IMR-90 (cell line): ENCODE results near the gene SLCO3A1. TPM values are rescaled to one million over a fixed set of nuclear protein-coding genes. Genes with fewer than 3 reads are reported as not detected.

Experiments used
- ATAC-seq: fragments of 200-7000 bp; cut with Tn5 transposase; 2 replicates; pipeline ENCODE4 v1.9.1; 2020; ENCODE audit warnings: low read depth, mild to moderate bottlenecking, moderate library complexity
- BruUV-seq: library from RNA; stranded (reverse); fragments of 400-500 nt; replicated peaks from 2 replicates; lab custom pipeline; 2021; lab: Mats Ljungman, UMichigan
- CTCF ChIA-PET: fragments of 300-600 bp; formaldehyde crosslinking; extraction: SDS; loops from one replicate; lab custom pipeline; 2021; ENCODE audit warnings: antibody characterized with exemption; lab: Yijun Ruan, JAX
- POLR2A ChIA-PET: fragments of 300-600 bp; sonication (Branson Sonifier 250); formaldehyde crosslinking; loops from one replicate; lab custom pipeline; 2022; ENCODE audit warnings: antibody characterized with exemption; ENCODE audit not compliant: unreplicated experiment; lab: Charles Lee
- DNase-seq: peaks from one replicate; pipeline ENCODE4 v3.0.0; 2013
- H2AFZ ChIP-seq: replicated peaks from 2 replicates; pipeline ENCODE3; 2013; ENCODE audit warnings: low read length, mild to moderate bottlenecking; ENCODE audit not compliant: poor library complexity
- H2AK5ac ChIP-seq: 2 replicates; pipeline ENCODE4 v1.6.1; 2013; ENCODE audit warnings: low read depth, low read length, inconsistent platforms
- H2AK9ac ChIP-seq: replicated peaks from 2 replicates; pipeline ENCODE3; 2013; ENCODE audit warnings: mild to moderate bottlenecking, low read depth, low read length, moderate library complexity; ENCODE audit not compliant: poor library complexity
- H2BK120ac ChIP-seq: 2 replicates; pipeline ENCODE4 v1.6.1; 2013; ENCODE audit warnings: low read depth, low read length, inconsistent platforms
- H2BK15ac ChIP-seq: 3 replicates; pipeline ENCODE4 v1.6.1; 2013; ENCODE audit warnings: low read depth, low read length, inconsistent platforms
- H2BK20ac ChIP-seq: 2 replicates; pipeline ENCODE4 v1.6.1; 2013; ENCODE audit warnings: low read depth, mild to moderate bottlenecking, inconsistent platforms, low read length, moderate library complexity
- H2BK5ac ChIP-seq: 2 replicates; pipeline ENCODE4 v1.6.1; 2013; ENCODE audit warnings: mild to moderate bottlenecking, low read depth, low read length, inconsistent platforms; ENCODE audit not compliant: poor library complexity, severe bottlenecking
- H3K14ac ChIP-seq: replicated peaks from 2 replicates; pipeline ENCODE4 v1.6.1; 2013; ENCODE audit warnings: low read depth, low read length, inconsistent platforms
- H3K18ac ChIP-seq: 2 replicates; pipeline ENCODE4 v1.6.1; 2013; ENCODE audit warnings: low read depth, low read length, control low read depth
- H3K23ac ChIP-seq: 2 replicates; pipeline ENCODE4 v1.6.1; 2013; ENCODE audit warnings: low read depth, low read length, inconsistent platforms
- H3K27ac ChIP-seq: 2 replicates; pipeline ENCODE4 v1.5.1; 2013; ENCODE audit warnings: mild to moderate bottlenecking, control low read depth, low read length; ENCODE audit not compliant: insufficient read depth
- H3K27me3 ChIP-seq: 2 replicates; pipeline ENCODE4 v1.6.1; 2013; ENCODE audit warnings: low read length; ENCODE audit not compliant: control insufficient read depth, insufficient read depth
- H3K36me3 ChIP-seq: 2 replicates; pipeline ENCODE4 v1.6.1; 2013; ENCODE audit warnings: low read length, mixed read lengths; ENCODE audit not compliant: control insufficient read depth, insufficient read depth
- H3K4ac ChIP-seq: 2 replicates; pipeline ENCODE4 v1.6.1; 2013; ENCODE audit warnings: low read depth, low read length, inconsistent platforms
- H3K4me1 ChIP-seq: 2 replicates; pipeline ENCODE4 v1.6.1; 2013; ENCODE audit warnings: low read length, mixed read lengths; ENCODE audit not compliant: control insufficient read depth, insufficient read depth
- H3K4me2 ChIP-seq: 2 replicates; pipeline ENCODE4 v1.6.1; 2013; ENCODE audit warnings: low read depth, mild to moderate bottlenecking, control low read depth, low read length, moderate library complexity
- H3K4me3 ChIP-seq: 2 replicates; pipeline ENCODE4 v1.5.1; 2013; ENCODE audit warnings: low read depth, mild to moderate bottlenecking, control low read depth, low read length, moderate library complexity; ENCODE audit not compliant: insufficient read depth
- H3K56ac ChIP-seq: 2 replicates; pipeline ENCODE4 v1.6.1; 2013; ENCODE audit warnings: low read length, inconsistent platforms; ENCODE audit not compliant: insufficient read depth; ENCODE audit errors: extremely low read depth
- H3K79me1 ChIP-seq, 2 experiments: 2 replicates each; pipeline ENCODE4 v1.6.1; 2013; ENCODE audit warnings: low read length in 2 of 2, inconsistent platforms in 1 of 2, low read depth in 1 of 2
- H3K9ac ChIP-seq: 2 replicates; pipeline ENCODE4 v1.6.1; 2013; ENCODE audit warnings: low read depth, low read length, control low read depth
- H3K9me1 ChIP-seq: 2 replicates; pipeline ENCODE4 v1.6.1; 2013; ENCODE audit warnings: low read length, inconsistent platforms; ENCODE audit not compliant: insufficient read depth
- H3K9me3 ChIP-seq: 2 replicates; pipeline ENCODE4 v1.6.1; 2013; ENCODE audit warnings: low read length; ENCODE audit not compliant: control insufficient read depth, insufficient read depth
- H4K20me1 ChIP-seq: 2 replicates; pipeline ENCODE4 v1.6.1; 2013; ENCODE audit warnings: low read length, inconsistent platforms; ENCODE audit not compliant: insufficient read depth
- H4K5ac ChIP-seq: 2 replicates; pipeline ENCODE4 v1.6.1; 2013; ENCODE audit warnings: mild to moderate bottlenecking, low read depth, low read length, control low read depth
- H4K8ac ChIP-seq, 2 experiments: 2 replicates each; pipeline ENCODE4 v1.6.1; 2013; ENCODE audit warnings: low read depth in 2 of 2, low read length in 2 of 2, control low read depth in 1 of 2, inconsistent platforms in 1 of 2
- H4K91ac ChIP-seq: 2 replicates; pipeline ENCODE4 v1.6.1; 2013; ENCODE audit warnings: low read depth, low read length, inconsistent platforms; ENCODE audit not compliant: insufficient read depth
- BHLHE40 ChIP-seq: fragments of 150-350 bp; IDR thresholded peaks from 2 replicates; pipeline ENCODE4 v1.6.1; 2016; ENCODE audit warnings: mild to moderate bottlenecking, low read depth, low read length
- CEBPB ChIP-seq: IDR thresholded peaks from 2 replicates; pipeline ENCODE4 v1.6.1; 2012; ENCODE audit warnings: low read depth, low read length, improper control_type of control experiment
- CHD1 ChIP-seq: IDR thresholded peaks from 2 replicates; pipeline ENCODE4 v1.6.1; 2012; ENCODE audit warnings: low read depth, low read length, improper control_type of control experiment
- FOS ChIP-seq: fragments of 150-350 bp; IDR thresholded peaks from 2 replicates; pipeline ENCODE4 v1.6.1; 2016; ENCODE audit warnings: low read depth, low read length
- MAFK ChIP-seq: IDR thresholded peaks from 2 replicates; pipeline ENCODE4 v1.6.1; 2012; ENCODE audit warnings: low read depth, low read length, improper control_type of control experiment
- MAZ ChIP-seq: IDR thresholded peaks from 2 replicates; pipeline ENCODE4 v1.6.1; 2012; ENCODE audit warnings: low read depth, mild to moderate bottlenecking, low read length, improper control_type of control experiment, moderate library complexity, borderline replicate concordance
- MXI1 ChIP-seq: IDR thresholded peaks from 2 replicates; pipeline ENCODE4 v1.6.1; 2012; ENCODE audit warnings: low read depth, mild to moderate bottlenecking, low read length, moderate library complexity, borderline replicate concordance
- NFE2L2 ChIP-seq: fragments of 150-350 bp; IDR thresholded peaks from 2 replicates; pipeline ENCODE4 v1.6.1; 2016; ENCODE audit warnings: low read depth, mild to moderate bottlenecking, low read length
- POLR2A ChIP-seq: IDR thresholded peaks from 2 replicates; pipeline ENCODE4 v1.6.1; 2012; ENCODE audit warnings: mild to moderate bottlenecking, low read depth, low read length
- RAD21 ChIP-seq: IDR thresholded peaks from 2 replicates; pipeline ENCODE4 v1.6.1; 2012; ENCODE audit warnings: low read length, improper control_type of control experiment
- RCOR1 ChIP-seq: IDR thresholded peaks from 2 replicates; pipeline ENCODE4 v1.6.1; 2012; ENCODE audit warnings: mild to moderate bottlenecking, low read length, improper control_type of control experiment; ENCODE audit not compliant: insufficient replicate concordance
- RFX5 ChIP-seq: IDR thresholded peaks from 2 replicates; pipeline ENCODE4 v1.8.0; 2012; ENCODE audit warnings: low read depth, mild to moderate bottlenecking, low read length, moderate library complexity
- SMC3 ChIP-seq: fragments of 150-350 bp; IDR thresholded peaks from 2 replicates; pipeline ENCODE4 v1.6.1; 2016; ENCODE audit warnings: low read depth, mild to moderate bottlenecking, antibody characterized with exemption, low read length, moderate library complexity
- USF2 ChIP-seq: fragments of 150-350 bp; IDR thresholded peaks from 2 replicates; pipeline ENCODE4 v1.6.1; 2017; ENCODE audit warnings: mild to moderate bottlenecking, antibody characterized with exemption, low read length, low read depth
- WGBS, 2 experiments: methylation state at CpG; one replicate each; pipeline versions ENCODE4 v1.1.5 to v1.1.7; 2013; ENCODE audit warnings: missing lambda C conversion rate in 2 of 2; ENCODE audit not compliant: insufficient read length in 1 of 2; ENCODE audit errors: extremely low coverage in 2 of 2; 5-methylcytosine and 5-hydroxymethylcytosine counted together
- dilution Hi-C: fragments of 300-500 bp; cut with HindIII; formaldehyde crosslinking; loops from one replicate; pipeline ENCODE4 v1.14.3; 2018; ENCODE audit warnings: low sequenced_read_pairs; ENCODE audit not compliant: unreplicated experiment
- in situ Hi-C: fragments of 300-500 bp; cut with MboI; formaldehyde crosslinking; loops from 3 replicates; pipeline ENCODE4 v1.14.3; 2019; ENCODE audit warnings: low sequenced_read_pairs, inconsistent platforms, mixed read lengths
- intact Hi-C: fragments of 100-400 bp; cut with micrococcal nuclease; formaldehyde crosslinking; loops from 2 replicates; pipeline ENCODE4 v1.10.0; 2022
- polyA plus RNA-seq, 3 experiments: library from polyadenylated mRNA; depleted of rRNA; stranded (reverse); fragments of >200 nt; gene quantifications; 2 replicates each; pipeline ENCODE4 v1.2.3, GENCODE V29; 2012; ENCODE audit warnings: low replicate concordance in 1 of 3
- total RNA-seq: library from RNA; depleted of rRNA; stranded (reverse); fragments of >200 nt; gene quantifications from 2 replicates; pipeline ENCODE4 v1.2.3, GENCODE V29; 2012
- TF ChIP-seq, protein P1 (sequence below): fragments of 150-350 bp; IDR thresholded peaks from 2 replicates; pipeline ENCODE4 v1.6.1; 2016; ENCODE audit warnings: low read depth, mild to moderate bottlenecking, low read length, moderate library complexity, borderline replicate concordance
- TF ChIP-seq, protein P2 (sequence below): conservative IDR thresholded peaks from 2 replicates; pipeline ENCODE4 v1.5.1; 2012; ENCODE audit warnings: mild to moderate bottlenecking, low read depth, low read length, improper control_type of control experiment

The SLCO3A1 gene
- total and polyA plus RNA-seq, 2 of the 4 experiments (the other 2 are of a cell fraction), result 4.7 to 8.1 TPM

- Histone ChIP-seq H4K8ac (no peak overlapping the region), H2BK5ac (no peak overlapping the region), H3K27me3 (no peaks in the 10 kb centered on the region), H2AFZ (no peak overlapping the region), H3K4me2 (no peak overlapping the region), H3K79me1 (no peaks in the 10 kb centered on the region), H3K23ac (no peak overlapping the region), H4K91ac (no peak overlapping the region), H4K20me1 (no peaks in the 10 kb centered on the region), H3K4me1 (no peaks in the 10 kb centered on the region), H3K56ac (no peak overlapping the region), H3K4me3 (no peak overlapping the region), H3K14ac (no peak overlapping the region), H4K5ac (no peak overlapping the region), H2AK9ac (no peak overlapping the region), H3K27ac (no peak overlapping the region), H3K18ac (no peak overlapping the region), H2BK120ac (no peak overlapping the region), H3K9me3 (no peaks in the 10 kb centered on the region; the same call in 1 of the 2 replicates), H2BK15ac (no peak overlapping the region), H3K9ac (no peak overlapping the region), H2AK5ac (no peak overlapping the region), H3K36me3 (no peaks in the 10 kb centered on the region), H3K4ac (no peak overlapping the region), H2BK20ac (no peak overlapping the region), H3K9me1 (no peaks in the 10 kb centered on the region)
- intact Hi-C loops, result no loop called here
- BruUV-seq, result no TSS peak
- no CpG with 5 or more reads among the region's 3 CpGs for WGBS, 2 experiments
- ChIA-PET POLR2A (no interaction called here), CTCF (no interaction called here)
- ATAC-seq (no peak), DNase-seq (no peak)
- in situ Hi-C loops, result no loop called here
- dilution Hi-C loops, result no loop called here
- TF ChIP-seq POLR2A (no peak), MAFK (no peak), SMC3 (no peak), BHLHE40 (no peak), CEBPB (no peak), RAD21 (no peak), RCOR1 (no peak), MAZ (no peak), USF2 (no peak), NFE2L2 (no peak), RFX5 (no peak), CHD1 (no peak), MXI1 (no peak), FOS (no peak)
- TF ChIP-seq, protein P1, sequence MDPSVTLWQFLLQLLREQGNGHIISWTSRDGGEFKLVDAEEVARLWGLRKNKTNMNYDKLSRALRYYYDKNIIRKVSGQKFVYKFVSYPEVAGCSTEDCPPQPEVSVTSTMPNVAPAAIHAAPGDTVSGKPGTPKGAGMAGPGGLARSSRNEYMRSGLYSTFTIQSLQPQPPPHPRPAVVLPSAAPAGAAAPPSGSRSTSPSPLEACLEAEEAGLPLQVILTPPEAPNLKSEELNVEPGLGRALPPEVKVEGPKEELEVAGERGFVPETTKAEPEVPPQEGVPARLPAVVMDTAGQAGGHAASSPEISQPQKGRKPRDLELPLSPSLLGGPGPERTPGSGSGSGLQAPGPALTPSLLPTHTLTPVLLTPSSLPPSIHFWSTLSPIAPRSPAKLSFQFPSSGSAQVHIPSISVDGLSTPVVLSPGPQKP, result no peak
- TF ChIP-seq, protein P2, sequence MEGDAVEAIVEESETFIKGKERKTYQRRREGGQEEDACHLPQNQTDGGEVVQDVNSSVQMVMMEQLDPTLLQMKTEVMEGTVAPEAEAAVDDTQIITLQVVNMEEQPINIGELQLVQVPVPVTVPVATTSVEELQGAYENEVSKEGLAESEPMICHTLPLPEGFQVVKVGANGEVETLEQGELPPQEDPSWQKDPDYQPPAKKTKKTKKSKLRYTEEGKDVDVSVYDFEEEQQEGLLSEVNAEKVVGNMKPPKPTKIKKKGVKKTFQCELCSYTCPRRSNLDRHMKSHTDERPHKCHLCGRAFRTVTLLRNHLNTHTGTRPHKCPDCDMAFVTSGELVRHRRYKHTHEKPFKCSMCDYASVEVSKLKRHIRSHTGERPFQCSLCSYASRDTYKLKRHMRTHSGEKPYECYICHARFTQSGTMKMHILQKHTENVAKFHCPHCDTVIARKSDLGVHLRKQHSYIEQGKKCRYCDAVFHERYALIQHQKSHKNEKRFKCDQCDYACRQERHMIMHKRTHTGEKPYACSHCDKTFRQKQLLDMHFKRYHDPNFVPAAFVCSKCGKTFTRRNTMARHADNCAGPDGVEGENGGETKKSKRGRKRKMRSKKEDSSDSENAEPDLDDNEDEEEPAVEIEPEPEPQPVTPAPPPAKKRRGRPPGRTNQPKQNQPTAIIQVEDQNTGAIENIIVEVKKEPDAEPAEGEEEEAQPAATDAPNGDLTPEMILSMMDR, result no peak
Observed at GRCh38 chr15:92035551-92035950, 182.0 kb downstream of the SLCO3A1 start.
